ENCODE data around the gene SLC41A1. TPM values are rescaled to one million over a fixed set of nuclear protein-coding genes. Genes with fewer than 3 reads are reported as not detected.

Gene SLC41A1
- total RNA-seq, 1 experiment from 2014 or later, result 17.2 TPM

- Histone ChIP-seq H3K79me2 (ENCODE audit: low read length) (peaks cover 99% of the 10 kb centered on the region), H3K27me3 (ENCODE audit: low read length) (no peaks in the 10 kb centered on the region), H2AFZ (ENCODE audit: low read length) (no peak overlapping the region), H3K4me2 (ENCODE audit: low read length) (no peak overlapping the region), H3K27ac (ENCODE audit: low read length) (no peak overlapping the region), H3K4me1 (ENCODE audit: insufficient read depth, low read length) (peaks cover 7% of the 10 kb centered on the region), H3K9me2 (replicated peaks; ENCODE audit: low read length) (no peaks in the 10 kb centered on the region), H3K9me3 (ENCODE audit: low read length) (no peaks in the 10 kb centered on the region), H4K20me1 (ENCODE audit: low read length) (peaks cover 80% of the 10 kb centered on the region), H3K4me3 (ENCODE audit: low read length) (no peak overlapping the region), H3K36me3 (ENCODE audit: low read depth, low read length) (peaks cover 14% of the 10 kb centered on the region; the same call in 1 of the 2 replicates), H3K9ac (ENCODE audit: low read length) (no peak overlapping the region), H3F3A (ENCODE audit: low read length, unreplicated experiment) (no peaks in the 10 kb centered on the region)
- ATAC-seq (no peak), DNase-seq (no peak)
- intact Hi-C loops (cut with micrococcal nuclease), result no loop called here
- TF ChIP-seq EZH2phosphoT487 (IDR thresholded peaks at IDR 0.05; ENCODE audit: borderline replicate concordance, low read length), result no peak
- TF ChIP-seq EZH2 (IDR thresholded peaks at IDR 0.05; ENCODE audit: low read length, unreplicated experiment), result no peak
- no peak for TF ChIP-seq CTCF (conservative IDR thresholded peaks at IDR 0.05; ENCODE audit: low read depth, low read length)
- POLR2A ChIA-PET (ENCODE audit: unreplicated experiment), result interaction anchor here (0.6 kb wide), 1 partner anchor 111 kb away, joined by 3 read pairs; no protein-coding TSS in a partner anchor
- no TSS peak for BruUV-seq (replicated peaks)
- CTCF ChIA-PET, result no interaction called here
Measured at GRCh38 chr1:205741681-205742080, 71.3 kb downstream of the SLC41A1 start.

DNA sequence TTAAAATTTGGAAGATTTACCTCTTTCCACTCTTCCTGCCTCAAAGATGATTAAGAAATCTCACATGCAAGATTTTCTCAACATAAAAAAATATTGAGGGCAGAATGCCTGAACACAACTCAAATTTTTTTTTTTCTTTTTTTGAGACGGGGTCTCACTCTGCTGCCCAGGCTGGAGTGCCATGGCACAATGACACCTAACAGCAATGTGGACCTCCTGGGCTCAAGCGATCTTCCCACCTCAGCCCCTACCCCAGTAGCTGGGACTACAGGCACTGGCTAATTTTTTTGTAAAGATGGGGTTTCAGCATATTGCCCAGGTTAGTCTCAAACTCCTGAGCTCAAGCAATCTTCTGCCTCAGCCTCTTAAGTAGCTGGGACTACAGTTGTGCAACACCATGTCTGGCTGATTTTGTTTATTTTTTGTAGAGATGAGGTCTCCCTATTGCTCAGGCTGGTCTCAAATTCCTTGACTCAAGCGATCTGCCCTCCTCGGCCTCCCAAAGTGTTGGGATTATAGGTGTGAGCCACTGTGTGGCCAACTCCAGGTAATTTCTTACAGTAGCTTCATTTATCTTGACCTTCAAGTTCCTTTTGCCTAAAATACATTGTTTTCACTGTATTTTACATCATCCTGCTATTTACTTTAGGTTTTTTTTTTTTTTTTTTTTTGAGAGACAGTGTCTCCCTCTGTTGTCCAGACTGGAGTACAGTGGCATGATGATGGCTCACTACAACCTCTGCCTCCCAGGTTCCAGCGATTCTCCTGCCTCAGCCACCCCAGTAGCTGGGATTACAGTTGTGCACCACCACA, 73.4 kb downstream of the SLC41A1 start:
- Histone ChIP-seq H3K9me2 (replicated peaks; ENCODE audit: low read length) (no peaks in the 10 kb centered on the region), H4K20me1 (ENCODE audit: low read length) (peaks cover 68% of the 10 kb centered on the region), H3K9me3 (ENCODE audit: low read length) (no peaks in the 10 kb centered on the region), H3K4me3 (ENCODE audit: low read length) (no peak overlapping the region), H3K27me3 (ENCODE audit: low read length) (no peaks in the 10 kb centered on the region), H2AFZ (ENCODE audit: low read length) (no peak overlapping the region), H3K36me3 (ENCODE audit: low read depth, low read length) (peaks cover 24% of the 10 kb centered on the region), H3F3A (ENCODE audit: low read length, unreplicated experiment) (no peaks in the 10 kb centered on the region), H3K27ac (ENCODE audit: low read length) (no peak overlapping the region), H3K9ac (ENCODE audit: low read length) (no peak overlapping the region), H3K4me1 (ENCODE audit: insufficient read depth, low read length) (no peaks in the 10 kb centered on the region), H3K4me2 (ENCODE audit: low read length) (no peak overlapping the region), H3K79me2 (ENCODE audit: low read length) (peaks cover 99% of the 10 kb centered on the region)
- ChIA-PET CTCF (interaction anchor here (0.6 kb wide), 1 partner anchor 168 kb away, joined by 3 read pairs; no protein-coding TSS in a partner anchor), POLR2A (ENCODE audit: unreplicated experiment) (no interaction called here)
- ATAC-seq (no peak), DNase-seq (no peak)
- TF ChIP-seq CTCF (conservative IDR thresholded peaks at IDR 0.05; ENCODE audit: low read depth, low read length) (peak; percentile 43; the same call in 1 of the 2 replicates), EZH2 (IDR thresholded peaks at IDR 0.05; ENCODE audit: low read length, unreplicated experiment) (no peak)
- intact Hi-C loops (cut with micrococcal nuclease), result no loop called here
- no TSS peak for BruUV-seq (replicated peaks)

Other genes starting within 250 kb of the SLC41A1 start
- 16.3 and 16.4 TPM in 2 replicates for gene ELK4, start 181.2 kb downstream of the SLC41A1 start, total RNA-seq (2014; rRNA removed)
- 33.2 and 37.6 TPM in 2 replicates for gene SLC45A3, start 132.7 kb downstream of the SLC41A1 start, total RNA-seq (2014; rRNA removed)
- 101 and 122 TPM in 2 replicates for gene NUCKS1, start 63.0 kb downstream of the SLC41A1 start, total RNA-seq (2014; rRNA removed)
- gene RAB29, start 37.7 kb downstream of the SLC41A1 start, total RNA-seq (2014; rRNA removed), result 7.4 and 7.9 TPM in 2 replicates
- not detected in 2 replicates for gene PM20D1, start 36.9 kb upstream of the SLC41A1 start, total RNA-seq (2014; rRNA removed)
- not detected in 2 replicates for gene SLC26A9, start 130.3 kb upstream of the SLC41A1 start, total RNA-seq (2014; rRNA removed)
- not detected in 2 replicates for gene RAB7B, start 190.2 kb upstream of the SLC41A1 start, total RNA-seq (2014; rRNA removed)
- gene CTSE, start 210.7 kb upstream of the SLC41A1 start, total RNA-seq (2014; rRNA removed), result 0.51 TPM in 1 of 2 replicates, not detected in the other
- not detected in 2 replicates for gene RHEX, start 240.0 kb upstream of the SLC41A1 start, total RNA-seq (2014; rRNA removed)